ENCODE results near the gene BABAM2. TPM values are rescaled to one million over a fixed set of nuclear protein-coding genes. Genes with fewer than 3 reads are reported as not detected.

The BABAM2 gene
- polyA plus RNA-seq, 3 donors, result 33.2 to 52.8 (median 49.3) TPM

GRCh38 chr2:27866237-27866636 lies 24.3 kb upstream of the BABAM2 start:
- no peak overlapping the region for H3K4me3 Mint-ChIP-seq
- H3K27me3 Mint-ChIP-seq (ENCODE audit: low read depth in 3 of 3), result peaks cover 0 to 4% (median 0%) of the 10 kb centered on the region in 3 donors
- peak overlapping the region in 4 of 7 donors; percentile 5 to 74 (median 49) for H3K27ac Mint-ChIP-seq
- Histone ChIP-seq H3K79me2 (ENCODE audit: insufficient read depth, low read length) (no peaks in the 10 kb centered on the region), H3K4me1 (ENCODE audit: control insufficient read depth in 1 of 2, insufficient read depth in 2 of 2, low read length in 2 of 2) (peaks cover 5 to 16% of the 10 kb centered on the region in 2 donors), H3K4me3 (replicated peaks in 1 of 3; ENCODE audit: low read depth in 2 of 3, low read length in 3 of 3) (no peak overlapping the region), H3K36me3 (replicated peaks in 1 of 2; ENCODE audit: control insufficient read depth in 1 of 2, insufficient read depth in 2 of 2, low read length in 2 of 2) (no peaks in the 10 kb centered on the region), H3K27ac (ENCODE audit: low read depth in 1 of 2, low read length in 2 of 2) (peak overlapping the region in 1 of 2 donors; percentile 41), H3K27me3 (ENCODE audit: control insufficient read depth in 2 of 2, insufficient read depth in 2 of 2, low read length in 2 of 2) (no peaks in the 10 kb centered on the region), H3K9ac (ENCODE audit: insufficient read depth, low read length, poor library complexity, severe bottlenecking) (no peak overlapping the region), H3K4me2 (replicated peaks; ENCODE audit: extremely low read depth, low read length, poor library complexity, severe bottlenecking) (no peak overlapping the region), H2AFZ (ENCODE audit: insufficient read depth, low read depth, low read length, poor library complexity, severe bottlenecking) (no peak overlapping the region), H3K9me3 (replicated peaks in 1 of 2; ENCODE audit: control insufficient read depth in 1 of 2, insufficient read depth in 1 of 2, low read length in 2 of 2) (no peaks in the 10 kb centered on the region), H4K20me1 (ENCODE audit: insufficient read depth, low read length) (no peaks in the 10 kb centered on the region)
- no peak for TF ChIP-seq CTCF (IDR thresholded peaks at IDR 0.05)
- peaks cover 2 to 5% of the 10 kb centered on the region in 2 donors for H3K36me3 Mint-ChIP-seq
- intact Hi-C loops (cut with micrococcal nuclease), result no loop called here
- DNase-seq, result no peak
- WGBS (ENCODE audit: insufficient coverage), result no CpG with 5 or more reads among the region's 1 CpG
- peaks cover 0 to 2% (median 0%) of the 10 kb centered on the region in 7 donors for H3K9me3 Mint-ChIP-seq
- peaks cover 23% of the 10 kb centered on the region for H3K4me1 Mint-ChIP-seq

- peaks cover 2 to 5% of the 10 kb centered on the region in 2 donors for H3K36me3 Mint-ChIP-seq
Observed at GRCh38 chr2:27869763-27870162, 20.8 kb upstream of the BABAM2 start.

More at GRCh38 chr2:27869763-27870162, 20.8 kb upstream of the BABAM2 start:
- H4K20me1 ChIP-seq (ENCODE audit: insufficient read depth, low read length), result no peaks in the 10 kb centered on the region
- peaks cover 22% of the 10 kb centered on the region for H3K4me1 Mint-ChIP-seq
- intact Hi-C loops (cut with micrococcal nuclease), result no loop called here
- 93% methylated on average over 4 of the region's 6 CpGs for WGBS (ENCODE audit: insufficient coverage)
- no peak overlapping the region for H3K9ac ChIP-seq (ENCODE audit: insufficient read depth, low read length, poor library complexity, severe bottlenecking)
- TF ChIP-seq CTCF (IDR thresholded peaks at IDR 0.05), result no peak
- no peak for DNase-seq
- H3K27me3 ChIP-seq (ENCODE audit: control insufficient read depth in 2 of 2, insufficient read depth in 2 of 2, low read length in 2 of 2), result no peaks in the 10 kb centered on the region
- H3K27me3 Mint-ChIP-seq (ENCODE audit: low read depth in 3 of 3), result peaks cover 0 to 3% (median 1%) of the 10 kb centered on the region in 3 donors
- H3K4me2 ChIP-seq (replicated peaks; ENCODE audit: extremely low read depth, low read length, poor library complexity, severe bottlenecking), result no peak overlapping the region
- H3K9me3 Mint-ChIP-seq, result peaks cover 0 to 2% (median 0%) of the 10 kb centered on the region in 7 donors
- no peak overlapping the region for H3K4me3 ChIP-seq (replicated peaks in 1 of 3; ENCODE audit: low read depth in 2 of 3, low read length in 3 of 3)
- no peaks in the 10 kb centered on the region for H3K36me3 ChIP-seq (replicated peaks in 1 of 2; ENCODE audit: control insufficient read depth in 1 of 2, insufficient read depth in 2 of 2, low read length in 2 of 2)
- H3K4me1 ChIP-seq (ENCODE audit: control insufficient read depth in 1 of 2, insufficient read depth in 2 of 2, low read length in 2 of 2), result peaks cover 3 to 14% of the 10 kb centered on the region in 2 donors
- H2AFZ ChIP-seq (ENCODE audit: insufficient read depth, low read depth, low read length, poor library complexity, severe bottlenecking), result no peak overlapping the region
- no peak overlapping the region for H3K27ac ChIP-seq (ENCODE audit: low read depth in 1 of 2, low read length in 2 of 2)
- no peaks in the 10 kb centered on the region for H3K9me3 ChIP-seq (replicated peaks in 1 of 2; ENCODE audit: control insufficient read depth in 1 of 2, insufficient read depth in 1 of 2, low read length in 2 of 2)
- no peaks in the 10 kb centered on the region for H3K79me2 ChIP-seq (ENCODE audit: insufficient read depth, low read length)
- no peak overlapping the region for H3K27ac Mint-ChIP-seq
- no peak overlapping the region for H3K4me3 Mint-ChIP-seq
